GM19043 (cell line): ENCODE measurements around the gene PLA2G4B.
A peak's percentile ranks its signal among the peaks of the same experiment; 100 is the strongest.
"Not testable (repeated sequence)": the region's sequence is repeated elsewhere in the genome, so short reads cannot be mapped to it uniquely, and the experiment has no call there.

Experiments
- ATAC-seq: cut with Tn5 transposase; IDR thresholded peaks from one replicate; pipeline ENCODE4 v1.9.1; 2021; ENCODE audit warnings: low read depth; ENCODE audit not compliant: unreplicated experiment

PLA2G4B gene

DNA sequence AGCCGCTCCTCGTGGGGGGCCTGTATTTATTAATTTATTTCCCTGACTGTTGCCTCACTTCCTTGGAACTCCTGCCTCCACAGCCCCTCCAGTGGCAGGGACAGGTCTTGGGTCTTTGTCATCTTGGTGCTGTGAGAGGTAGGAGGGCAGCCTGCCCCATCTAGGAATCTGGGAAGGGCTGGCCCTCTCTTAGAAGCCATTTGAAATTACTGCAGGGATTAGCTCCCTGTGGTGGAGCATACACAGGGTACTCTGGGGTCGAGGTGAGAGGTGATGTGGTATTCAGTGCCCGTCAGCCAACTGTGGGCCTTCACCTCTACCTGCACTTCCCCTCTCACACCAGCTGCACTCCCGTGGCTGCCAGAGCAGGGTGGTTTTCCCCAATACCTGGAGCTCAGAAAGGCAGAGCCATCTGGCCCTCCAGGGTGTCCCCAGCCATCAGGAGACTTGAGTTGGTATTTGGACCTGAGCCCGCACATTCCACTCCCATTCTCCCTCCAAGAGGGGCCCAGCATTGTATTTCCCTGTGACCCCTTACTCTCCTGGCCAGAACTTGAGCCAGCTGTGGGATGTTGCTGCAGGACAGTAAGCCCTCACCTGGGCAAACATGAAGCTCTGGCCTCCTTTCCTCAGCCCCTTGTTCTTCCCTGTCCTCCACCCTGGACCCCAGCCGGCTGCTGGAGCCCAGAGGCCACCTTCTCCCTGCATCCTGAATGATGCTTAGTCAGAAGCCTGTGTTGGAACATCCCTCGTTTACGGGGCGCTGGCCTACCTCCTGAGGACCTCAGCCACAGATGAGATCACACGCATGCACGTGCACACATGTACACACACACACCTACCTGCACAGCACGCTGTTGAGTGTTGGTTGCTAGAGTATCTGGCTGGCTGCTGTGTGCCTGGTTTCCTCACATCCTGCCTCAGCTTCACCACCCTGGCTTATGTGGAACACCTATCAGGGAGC, 12.8 kb upstream of the PLA2G4B start:
- no peak for ATAC-seq

DNA sequence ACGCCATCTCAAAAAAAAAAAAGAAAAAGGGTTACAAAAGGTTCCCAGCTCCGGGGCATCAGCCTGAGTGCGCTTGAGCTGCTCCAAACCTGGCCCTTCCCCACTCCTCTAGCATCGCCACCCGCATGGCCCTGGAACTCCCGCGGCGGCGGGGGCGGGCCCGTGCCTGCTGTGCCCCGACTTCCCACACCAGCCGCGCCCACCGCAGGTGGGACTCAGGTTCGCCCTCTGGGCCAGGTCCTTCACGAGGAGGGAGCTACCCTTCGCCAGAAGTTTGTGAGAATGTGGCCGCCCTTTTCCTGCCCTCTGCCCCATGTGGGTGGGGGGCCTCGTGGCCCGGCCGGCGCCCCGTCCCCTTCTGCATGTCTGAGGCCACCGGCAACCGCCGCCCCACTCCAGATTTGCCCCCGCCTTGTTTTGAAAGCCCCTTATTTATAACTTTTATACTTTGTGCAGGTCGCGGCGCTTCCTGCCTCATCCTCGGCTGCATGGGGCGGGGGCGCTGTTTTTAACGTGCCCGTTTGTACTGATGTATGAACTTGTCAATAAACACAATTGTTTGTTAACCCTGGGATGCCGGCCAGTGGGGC, 11.3 kb upstream of the PLA2G4B start:
- ATAC-seq, result peak; percentile 13

DNA sequence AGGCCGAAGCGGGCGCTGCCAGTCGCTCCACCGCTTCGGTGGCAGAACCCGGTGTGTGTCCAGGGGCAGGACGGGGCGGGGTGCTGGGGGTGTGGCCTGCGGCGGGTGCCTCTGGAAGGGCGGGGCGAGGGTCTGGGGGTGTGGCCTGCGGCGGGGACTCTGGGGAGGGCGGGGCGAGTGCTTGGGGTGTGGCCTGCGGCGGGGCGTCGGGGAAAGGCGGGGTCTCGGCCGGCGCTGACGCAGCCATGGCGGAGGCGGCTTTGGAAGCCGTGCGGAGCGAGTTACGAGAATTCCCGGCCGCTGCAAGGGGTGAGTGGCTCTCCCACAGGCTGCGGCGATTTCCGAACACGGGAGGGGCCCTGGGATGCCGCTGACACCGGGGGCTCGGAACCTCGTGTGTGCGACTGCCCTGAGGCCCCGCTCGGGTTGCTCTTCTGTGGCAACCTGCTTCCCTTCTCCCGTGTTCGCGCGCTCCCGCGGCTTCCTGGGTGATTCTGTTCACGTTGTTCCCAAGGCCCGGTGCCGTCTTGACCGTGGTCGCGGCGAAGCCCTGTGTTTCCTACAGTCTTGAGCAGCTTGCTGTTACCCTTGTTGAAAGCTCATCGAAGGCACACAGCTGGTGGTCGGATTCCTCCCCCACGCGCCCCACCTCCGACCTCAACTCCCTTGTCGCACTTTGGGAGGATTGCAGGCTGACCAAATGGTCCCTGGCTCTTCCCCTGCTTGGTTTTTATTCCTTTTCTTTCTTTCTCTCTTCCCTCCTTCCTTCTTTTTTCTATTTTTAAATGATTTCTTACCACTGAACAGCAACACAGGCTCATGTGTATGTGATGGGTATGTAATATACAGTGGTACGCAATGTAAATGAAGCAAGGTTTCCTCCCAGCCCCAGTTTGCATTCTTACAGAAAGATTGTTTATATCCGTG, 10.5 kb upstream of the PLA2G4B start, which contains the start of gene JMJD7:
TSS of gene JMJD7 (plus strand) at position 213 of the 927 bp plus-strand sequence. CDS start at position 246, 33 bp downstream.
- ATAC-seq, result peak; percentile 75

DNA sequence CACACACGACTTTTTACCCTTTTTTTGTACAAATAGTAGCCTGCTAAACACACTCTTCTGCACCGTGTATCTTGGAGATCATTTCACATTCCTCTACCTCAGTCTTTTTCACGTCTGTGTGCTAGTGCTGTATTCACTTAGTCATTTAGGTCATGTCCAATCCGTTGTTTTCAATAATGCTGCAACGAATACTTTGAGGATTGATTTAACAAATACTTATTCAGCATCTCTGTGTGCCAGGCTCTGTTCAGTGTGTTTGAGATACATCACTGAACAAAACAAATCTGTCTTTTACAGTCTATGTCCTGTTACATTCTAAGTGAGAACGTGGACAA, 9.9 kb upstream of the PLA2G4B start:
- ATAC-seq, result no peak

DNA sequence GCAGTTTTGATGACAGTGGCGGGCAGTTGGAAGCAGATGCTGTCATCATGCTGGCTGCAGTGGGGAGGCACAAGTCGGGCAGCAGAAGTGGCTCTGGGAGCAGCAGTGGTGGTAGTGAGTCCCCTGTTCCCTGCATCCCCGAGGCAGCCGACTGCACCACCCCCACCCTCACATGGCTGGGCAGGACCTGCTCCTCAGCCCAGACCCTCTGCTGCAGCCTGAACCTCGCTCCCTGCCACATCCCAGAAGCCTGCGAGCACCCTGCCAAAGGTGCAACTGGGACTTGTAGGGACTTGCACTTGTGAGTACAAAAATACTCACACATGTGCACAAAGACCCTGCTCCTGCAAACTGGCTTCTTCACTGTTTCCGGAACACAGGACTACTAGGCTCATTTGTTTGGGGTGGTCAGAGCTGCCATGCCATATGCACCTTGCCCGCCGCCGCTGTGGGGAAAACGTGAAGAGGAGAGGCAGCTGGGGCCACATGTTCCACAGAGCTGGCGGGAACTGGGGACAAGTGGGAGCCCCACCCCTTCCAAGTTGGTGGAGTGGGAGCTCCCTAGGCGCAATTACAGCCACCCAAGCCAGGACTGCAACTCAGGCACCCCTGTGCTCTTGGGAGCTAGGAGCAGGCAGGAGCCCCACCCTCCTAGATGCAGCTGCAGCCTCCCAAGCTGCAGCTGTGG, 8.5 kb upstream of the PLA2G4B start:
- no peak for ATAC-seq

DNA sequence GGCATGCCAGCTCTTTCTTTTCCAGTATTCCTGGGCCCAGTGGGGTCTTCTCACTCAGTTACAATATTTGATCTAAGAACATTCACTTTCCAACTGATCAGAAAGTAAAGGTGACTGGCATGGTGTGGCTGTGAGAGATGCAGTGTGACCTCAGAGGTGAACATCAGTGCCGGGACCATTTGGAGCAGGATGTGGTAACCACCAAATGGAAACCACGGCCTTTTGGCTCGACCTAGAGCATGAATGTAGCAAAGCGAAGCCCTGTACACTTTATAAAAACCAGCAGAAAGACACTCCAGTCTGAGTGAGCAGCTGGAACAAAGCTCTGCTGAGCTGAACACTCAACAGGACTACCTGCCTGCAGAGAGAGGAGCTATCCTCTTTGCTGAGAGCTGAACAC, 7.4 kb upstream of the PLA2G4B start:
- ATAC-seq, result not testable (repeated sequence)

DNA sequence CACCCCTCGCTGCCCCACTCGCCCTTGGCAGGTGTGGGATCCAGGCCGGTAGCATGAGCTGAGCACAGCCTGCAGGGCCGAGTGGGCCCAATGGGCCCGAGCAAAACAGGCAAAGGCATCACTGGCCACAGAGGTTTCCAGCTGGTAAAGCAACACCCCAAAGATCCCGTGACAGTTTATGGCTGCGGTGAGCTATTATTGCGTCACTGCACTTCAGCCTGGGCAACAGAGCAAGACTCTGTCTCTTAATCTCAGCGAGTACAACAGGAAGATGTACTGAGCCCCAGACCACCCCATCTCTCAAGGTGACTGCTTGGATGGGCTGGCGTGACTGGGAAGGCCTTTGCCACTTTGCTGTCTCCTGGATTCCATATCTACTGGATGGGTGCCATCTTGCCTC, 6.4 kb upstream of the PLA2G4B start:
- ATAC-seq, result no peak

DNA sequence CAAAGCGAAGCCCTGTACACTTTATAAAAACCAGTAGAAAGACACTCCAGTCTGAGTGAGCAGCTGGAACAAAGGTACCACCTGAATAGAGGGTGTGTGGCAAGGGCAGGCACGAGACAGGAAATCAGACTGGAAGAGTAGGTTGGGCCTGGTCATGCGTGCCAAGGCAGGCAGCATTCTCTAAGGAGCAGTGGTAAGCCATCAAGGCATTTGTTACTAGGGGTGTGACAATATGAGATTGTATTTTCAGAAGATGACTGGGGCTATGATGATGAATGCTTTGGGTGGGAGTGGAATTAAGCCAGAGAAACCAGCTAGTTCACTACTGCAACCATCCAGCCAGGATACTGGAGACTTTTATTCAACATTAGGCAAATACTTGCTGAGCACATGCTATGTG, 5.8 kb upstream of the PLA2G4B start:
- no peak for ATAC-seq

DNA sequence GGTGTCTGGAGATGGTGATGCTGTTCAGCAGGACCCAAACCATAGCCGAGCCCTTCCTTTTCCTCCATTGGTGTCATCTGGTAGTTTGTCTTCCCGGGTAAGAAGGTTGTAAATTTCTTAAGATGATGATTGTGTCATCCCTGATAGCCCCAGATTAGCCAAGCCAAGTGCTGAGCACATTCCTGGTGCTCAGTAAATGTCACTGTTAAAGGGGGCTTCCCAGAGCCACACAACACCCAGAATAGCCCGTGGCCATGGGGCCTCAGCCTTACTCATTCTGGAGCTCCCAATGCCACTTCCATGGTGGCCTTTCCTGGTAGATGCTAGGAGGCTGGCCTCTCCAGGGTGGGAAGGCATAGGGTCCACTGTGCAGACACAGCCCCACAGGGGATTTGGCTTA, 4.6 kb upstream of the PLA2G4B start:
- no peak for ATAC-seq

DNA sequence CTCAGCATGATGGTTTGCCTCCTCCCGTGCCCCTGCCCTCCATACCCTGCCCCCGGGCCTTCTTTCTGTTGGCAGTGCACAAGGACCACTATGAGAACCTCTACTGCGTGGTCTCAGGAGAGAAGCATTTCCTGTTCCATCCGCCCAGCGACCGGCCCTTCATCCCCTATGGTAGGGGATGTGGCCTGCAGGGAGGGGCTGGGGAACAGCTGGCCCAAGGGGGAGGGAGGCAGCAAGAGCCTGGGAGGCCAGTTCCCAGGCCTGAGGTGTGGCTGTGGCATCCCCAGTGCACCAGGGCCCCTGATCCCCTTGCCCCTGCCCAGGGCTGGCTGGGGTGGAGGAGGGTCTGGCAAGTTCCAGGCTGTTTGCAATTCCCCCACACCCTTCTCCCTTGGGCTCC, 2.6 kb upstream of the PLA2G4B start:
- no peak for ATAC-seq

DNA sequence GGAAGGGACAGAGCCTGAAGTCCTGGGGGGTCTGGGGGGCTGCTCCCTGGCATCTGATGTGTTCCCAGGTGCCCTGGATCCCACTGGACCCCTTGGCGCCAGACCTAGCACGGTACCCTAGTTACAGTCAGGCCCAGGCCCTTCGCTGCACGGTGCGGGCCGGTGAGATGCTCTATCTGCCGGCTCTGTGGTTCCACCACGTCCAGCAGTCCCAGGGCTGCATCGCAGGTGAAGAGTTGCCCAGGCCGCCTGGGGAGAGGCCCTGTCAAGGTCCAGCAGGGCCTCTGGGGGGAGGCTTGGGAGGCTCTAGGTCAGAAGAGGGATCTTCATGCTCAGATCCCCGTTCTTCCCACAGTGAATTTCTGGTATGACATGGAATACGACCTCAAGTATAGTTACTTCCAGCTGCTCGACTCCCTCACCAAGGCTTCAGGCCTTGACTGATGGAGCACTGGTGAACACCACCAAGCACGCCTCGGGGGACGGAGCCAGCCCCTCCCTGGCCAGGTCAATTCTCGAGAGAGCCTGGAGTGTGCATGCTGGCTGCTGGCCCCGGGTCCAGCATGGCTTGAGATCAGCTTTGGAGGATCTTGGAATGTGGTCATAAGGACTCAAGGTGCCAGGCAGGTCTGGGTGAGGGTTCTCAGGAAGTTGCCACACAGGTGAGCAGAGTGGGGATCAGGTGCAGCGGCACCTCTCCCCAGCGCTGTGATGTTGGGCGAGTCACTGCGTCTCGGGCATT, 1.8 kb upstream of the PLA2G4B start:
- ATAC-seq, result no peak

DNA sequence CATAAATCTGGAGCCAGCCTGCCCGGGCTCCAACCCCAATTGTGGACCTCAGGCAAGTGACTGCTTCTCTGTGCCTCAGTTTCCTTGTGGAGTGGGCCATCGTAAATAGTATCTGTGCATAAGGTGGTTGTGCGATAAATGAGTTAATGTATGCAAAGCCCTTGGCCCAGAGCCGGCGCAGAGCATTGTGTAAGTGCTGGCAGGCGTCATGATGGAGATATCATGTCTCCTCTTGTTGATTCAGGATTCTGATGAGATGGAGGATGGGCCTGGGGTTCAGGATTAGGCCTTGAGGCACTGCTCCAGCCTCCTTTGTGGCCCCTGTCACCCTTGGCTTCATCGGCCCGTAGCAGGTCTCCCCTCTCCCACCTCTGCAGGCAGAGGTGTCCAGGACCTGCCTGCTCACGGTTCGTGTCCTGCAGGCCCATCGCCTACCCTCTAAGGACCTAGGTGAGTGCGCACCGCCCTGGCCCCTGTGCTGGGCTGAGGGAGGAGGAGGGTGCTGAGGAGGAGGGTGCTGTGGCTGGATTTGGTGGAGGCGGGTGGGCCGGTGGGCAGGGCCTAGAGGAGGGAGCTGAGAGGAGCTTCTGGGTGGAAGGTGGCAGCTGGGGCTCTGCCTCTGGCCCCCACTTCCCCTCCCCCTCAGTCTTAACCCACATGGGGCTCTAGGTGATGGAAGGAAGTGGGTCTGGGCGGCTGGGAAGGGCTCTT, 1.3 kb downstream of the PLA2G4B start:
- no peak for ATAC-seq

DNA sequence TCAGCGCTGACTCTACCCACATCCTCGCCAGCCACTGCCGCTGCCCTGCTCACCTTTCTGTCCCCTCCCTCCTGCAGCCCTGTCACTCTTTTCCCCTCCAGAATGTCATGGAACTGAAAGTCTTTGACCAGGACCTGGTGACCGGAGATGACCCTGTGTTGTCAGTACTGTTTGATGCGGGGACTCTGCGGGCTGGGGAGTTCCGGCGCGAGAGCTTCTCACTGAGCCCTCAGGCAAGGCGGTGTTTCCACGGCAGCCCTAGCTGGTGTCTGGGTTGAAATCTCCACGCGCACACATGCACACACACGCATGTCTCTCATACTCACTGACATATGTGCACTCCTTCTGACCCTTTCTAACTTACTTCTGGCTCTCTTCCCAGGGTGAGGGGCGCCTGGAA, 2.0 kb downstream of the PLA2G4B start:
- ATAC-seq, result no peak

DNA sequence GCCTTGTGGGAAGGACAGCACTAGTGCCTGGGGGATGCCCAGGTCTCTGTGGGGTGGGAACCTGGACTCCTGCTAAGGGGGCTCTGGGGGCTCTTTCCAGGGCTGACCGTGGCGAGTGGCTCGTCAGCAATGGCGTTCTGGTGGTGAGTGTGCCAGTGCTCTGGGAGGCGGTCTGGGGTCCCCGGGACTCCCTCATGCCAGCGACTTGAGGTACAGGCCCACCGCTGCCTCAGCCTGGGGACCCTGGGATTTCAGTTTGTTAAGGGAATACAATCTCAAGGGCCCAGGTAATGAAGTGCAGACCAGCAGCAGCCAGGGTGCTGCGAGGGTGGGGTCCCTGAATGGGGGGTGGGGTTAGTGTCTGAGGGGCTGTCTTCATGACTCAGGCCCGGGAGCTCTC, 2.5 kb downstream of the PLA2G4B start:
- no peak for ATAC-seq

DNA sequence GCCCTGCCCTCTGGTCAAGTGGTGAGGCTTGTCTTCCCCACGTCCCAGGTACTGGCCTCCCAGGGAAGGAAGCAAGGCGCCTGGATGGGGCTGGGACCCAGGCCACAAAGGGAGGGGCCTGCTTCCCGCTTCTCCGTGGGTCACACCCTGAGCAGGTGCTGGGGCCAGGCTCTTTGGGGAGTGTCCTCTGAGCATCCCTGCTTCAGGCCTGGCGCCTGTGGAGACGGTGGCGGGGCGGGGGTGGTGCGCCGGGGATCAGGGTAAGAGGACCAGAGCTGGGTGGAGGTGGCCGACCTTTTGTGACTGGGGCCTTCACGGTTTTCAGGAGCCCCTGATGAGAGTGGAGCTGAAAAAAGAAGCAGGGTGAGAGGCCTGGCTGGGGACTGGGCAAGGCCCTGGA, 3.6 kb downstream of the PLA2G4B start:
- no peak for ATAC-seq

DNA sequence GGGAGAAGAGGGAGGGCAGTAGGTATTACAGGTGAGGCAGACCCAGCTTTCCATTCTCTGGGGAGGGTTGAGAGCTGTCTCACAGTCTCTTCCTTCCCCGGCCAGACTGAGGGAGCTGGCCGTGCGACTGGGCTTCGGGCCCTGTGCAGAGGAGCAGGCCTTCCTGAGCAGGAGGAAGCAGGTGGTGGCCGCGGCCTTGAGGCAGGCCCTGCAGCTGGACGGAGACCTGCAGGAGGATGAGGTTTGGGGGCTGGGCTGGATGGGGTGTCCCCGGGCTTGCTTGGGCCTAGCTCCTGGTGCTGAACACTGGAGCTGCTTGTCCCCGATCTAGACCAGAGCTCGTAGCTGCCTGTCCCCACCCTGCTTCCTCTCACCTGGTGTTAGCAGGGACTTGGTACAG, 4.9 kb downstream of the PLA2G4B start:
- ATAC-seq, result no peak

DNA sequence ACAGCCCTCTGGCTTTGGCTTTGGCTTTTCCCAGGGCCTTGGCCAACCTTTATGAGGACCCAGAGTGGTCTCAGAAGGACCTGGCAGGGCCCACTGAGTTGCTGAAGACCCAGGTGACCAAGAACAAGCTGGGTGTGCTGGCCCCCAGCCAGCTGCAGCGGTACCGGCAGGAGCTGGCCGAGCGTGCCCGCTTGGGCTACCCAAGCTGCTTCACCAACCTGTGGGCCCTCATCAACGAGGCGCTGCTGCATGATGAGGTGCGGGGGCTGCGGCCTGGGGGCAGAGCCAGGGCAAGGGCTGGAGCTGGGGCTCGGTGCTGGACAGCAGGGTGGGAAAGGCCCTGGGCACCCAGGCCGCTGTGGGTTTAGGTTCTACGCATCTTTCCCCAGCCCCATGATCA, 6.2 kb downstream of the PLA2G4B start:
- no peak for ATAC-seq

DNA sequence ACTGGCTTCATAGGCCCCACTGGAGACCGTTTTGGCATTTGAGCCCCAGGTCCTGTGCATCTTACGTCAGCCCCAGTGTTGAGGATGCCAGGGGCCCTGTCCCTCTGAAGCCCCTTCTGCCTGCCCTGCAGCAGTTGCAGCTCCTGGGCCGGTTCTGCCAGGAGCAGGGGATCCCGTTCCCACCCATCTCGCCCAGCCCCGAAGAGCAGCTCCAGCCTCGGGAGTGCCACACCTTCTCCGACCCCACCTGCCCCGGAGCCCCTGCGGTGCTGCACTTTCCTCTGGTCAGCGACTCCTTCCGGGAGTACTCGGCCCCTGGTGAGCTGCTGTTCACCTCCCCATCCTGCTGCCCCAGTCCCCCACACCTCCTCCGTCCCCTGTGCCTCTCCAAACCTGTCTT, 8.6 kb downstream of the PLA2G4B start:
- ATAC-seq, result no peak

DNA sequence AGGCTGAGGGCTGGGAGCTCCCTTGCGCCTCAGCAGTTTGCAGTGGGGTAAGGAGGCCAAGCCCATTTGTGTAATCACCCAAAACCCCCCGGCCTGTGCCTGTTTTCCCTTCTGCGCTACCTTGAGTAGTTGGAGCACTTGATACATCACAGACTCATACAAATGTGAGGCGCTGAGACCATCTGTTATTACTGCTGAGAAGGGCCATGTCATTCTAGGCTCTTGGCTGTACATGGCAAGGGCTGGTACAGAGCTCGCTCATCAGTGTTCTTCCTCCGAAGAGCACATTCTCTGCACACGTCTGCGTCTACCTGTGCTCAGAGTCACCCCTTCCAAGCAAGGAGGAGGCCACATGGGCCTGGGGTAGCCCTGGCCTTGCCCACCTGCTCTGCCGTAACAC, 9.3 kb downstream of the PLA2G4B start:
- no peak for ATAC-seq
